Measurements from ENCODE around the gene KRT2.

Gene KRT2

DNA sequence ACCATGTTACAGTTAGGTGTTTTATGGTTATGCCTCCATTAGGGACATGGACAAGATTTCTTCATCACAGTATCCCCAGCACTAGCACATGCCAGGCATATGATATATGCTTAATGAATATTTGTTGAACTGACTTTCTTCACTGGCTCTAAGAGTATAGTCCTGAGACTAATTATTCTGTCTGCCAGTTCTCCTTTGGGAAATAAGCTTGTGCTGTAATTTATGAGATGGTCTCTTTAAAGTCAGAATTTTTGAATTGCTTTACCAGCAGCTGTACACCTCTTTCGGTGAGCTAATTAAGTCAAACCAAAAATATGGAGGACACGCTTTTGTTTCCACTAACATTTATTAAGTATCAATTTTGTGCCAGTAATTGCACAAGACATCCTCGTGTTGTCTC is 45.9 kb downstream of the KRT2 start:
- Histone ChIP-seq H3K4me2 (ENCODE audit: low read length) (no peak overlapping the region), H3K36me3 (ENCODE audit: control insufficient read depth, insufficient read depth, low read length) (no peaks in the 10 kb centered on the region), H3K79me2 (no peaks in the 10 kb centered on the region), H3K27me3 (ENCODE audit: control insufficient read depth, insufficient read depth, low read length) (peaks cover 1% of the 10 kb centered on the region), H3K9me3 (ENCODE audit: control insufficient read depth, low read length) (no peaks in the 10 kb centered on the region), H2AFZ (no peak overlapping the region), H3K4me3 (ENCODE audit: low read depth, low read length) (no peak overlapping the region), H3K4me1 (peaks cover 4% of the 10 kb centered on the region), H3K27ac (no peak overlapping the region), H3K9ac (no peak overlapping the region)
- TF ChIP-seq, protein P1, sequence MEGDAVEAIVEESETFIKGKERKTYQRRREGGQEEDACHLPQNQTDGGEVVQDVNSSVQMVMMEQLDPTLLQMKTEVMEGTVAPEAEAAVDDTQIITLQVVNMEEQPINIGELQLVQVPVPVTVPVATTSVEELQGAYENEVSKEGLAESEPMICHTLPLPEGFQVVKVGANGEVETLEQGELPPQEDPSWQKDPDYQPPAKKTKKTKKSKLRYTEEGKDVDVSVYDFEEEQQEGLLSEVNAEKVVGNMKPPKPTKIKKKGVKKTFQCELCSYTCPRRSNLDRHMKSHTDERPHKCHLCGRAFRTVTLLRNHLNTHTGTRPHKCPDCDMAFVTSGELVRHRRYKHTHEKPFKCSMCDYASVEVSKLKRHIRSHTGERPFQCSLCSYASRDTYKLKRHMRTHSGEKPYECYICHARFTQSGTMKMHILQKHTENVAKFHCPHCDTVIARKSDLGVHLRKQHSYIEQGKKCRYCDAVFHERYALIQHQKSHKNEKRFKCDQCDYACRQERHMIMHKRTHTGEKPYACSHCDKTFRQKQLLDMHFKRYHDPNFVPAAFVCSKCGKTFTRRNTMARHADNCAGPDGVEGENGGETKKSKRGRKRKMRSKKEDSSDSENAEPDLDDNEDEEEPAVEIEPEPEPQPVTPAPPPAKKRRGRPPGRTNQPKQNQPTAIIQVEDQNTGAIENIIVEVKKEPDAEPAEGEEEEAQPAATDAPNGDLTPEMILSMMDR (IDR thresholded peaks at IDR 0.05) = no peak

GRCh38 chr12:52605542-52605941 is 46.5 kb downstream of the KRT2 start:
- peaks cover 4% of the 10 kb centered on the region for H3K4me1 ChIP-seq

DNA sequence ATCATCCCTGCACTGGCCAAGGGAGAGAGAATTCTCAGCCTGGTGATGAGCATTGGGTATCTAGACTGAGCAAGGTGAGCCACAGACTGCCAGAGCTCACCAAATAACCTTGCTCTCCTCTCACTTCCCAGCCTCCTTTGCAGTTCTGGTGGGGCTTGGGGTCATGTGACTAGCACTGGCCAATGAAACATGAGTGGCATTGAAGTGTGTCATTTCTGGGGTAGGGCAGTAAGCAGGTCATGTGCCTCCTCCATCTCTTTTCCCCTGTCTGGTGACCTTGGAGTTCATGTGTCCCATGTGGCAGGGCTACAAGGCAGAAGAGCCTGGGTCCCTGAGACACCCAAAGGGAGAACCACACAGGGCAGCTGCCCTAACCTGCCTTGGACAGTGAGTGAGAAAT is 47.2 kb downstream of the KRT2 start:
- Histone ChIP-seq H3K4me3 (ENCODE audit: low read depth, low read length) (no peak overlapping the region), H3K27me3 (ENCODE audit: control insufficient read depth, insufficient read depth, low read length) (peaks cover 3% of the 10 kb centered on the region), H3K4me1 (peaks cover 4% of the 10 kb centered on the region), H3K27ac (no peak overlapping the region), H3K9ac (no peak overlapping the region), H2AFZ (no peak overlapping the region), H3K4me2 (ENCODE audit: low read length) (no peak overlapping the region), H3K9me3 (ENCODE audit: control insufficient read depth, low read length) (no peaks in the 10 kb centered on the region), H3K79me2 (no peaks in the 10 kb centered on the region), H3K36me3 (ENCODE audit: control insufficient read depth, insufficient read depth, low read length) (no peaks in the 10 kb centered on the region)
- TF ChIP-seq, protein P1 (IDR thresholded peaks at IDR 0.05) = no peak

More at GRCh38 chr12:52605542-52605941, 46.5 kb downstream of the KRT2 start:
- TF ChIP-seq, protein P1 (IDR thresholded peaks at IDR 0.05) = no peak
- no peaks in the 10 kb centered on the region for H3K9me3 ChIP-seq (ENCODE audit: control insufficient read depth, low read length)
- H3K36me3 ChIP-seq (ENCODE audit: control insufficient read depth, insufficient read depth, low read length) = no peaks in the 10 kb centered on the region
- no peaks in the 10 kb centered on the region for H3K79me2 ChIP-seq
- no peak overlapping the region for H3K9ac ChIP-seq
- no peak overlapping the region for H2AFZ ChIP-seq
- H3K27me3 ChIP-seq (ENCODE audit: control insufficient read depth, insufficient read depth, low read length) = peaks cover 3% of the 10 kb centered on the region
- H3K4me3 ChIP-seq (ENCODE audit: low read depth, low read length) = no peak overlapping the region
- H3K4me2 ChIP-seq (ENCODE audit: low read length) = no peak overlapping the region
- H3K27ac ChIP-seq = no peak overlapping the region

DNA sequence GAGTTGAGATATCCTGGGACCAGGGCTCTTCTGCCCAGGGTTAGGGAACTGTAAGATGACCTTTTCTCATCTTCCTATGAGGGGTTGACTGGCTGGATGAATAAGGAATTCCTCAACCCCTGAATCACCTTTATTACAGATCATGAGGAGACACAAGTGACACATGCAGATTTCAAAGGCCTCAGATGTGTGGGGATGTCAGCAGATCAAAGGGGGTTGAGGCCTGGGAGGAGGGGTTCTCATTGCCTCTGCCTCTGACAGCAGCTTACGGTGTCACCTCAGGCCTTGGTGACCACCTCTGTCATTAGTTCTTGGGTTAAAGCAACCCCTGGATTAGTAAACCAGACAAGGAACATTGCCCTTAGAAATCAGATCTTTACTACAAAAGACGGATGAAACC is 48.7 kb downstream of the KRT2 start:
- H3K79me2 ChIP-seq = no peaks in the 10 kb centered on the region
- no peak overlapping the region for H2AFZ ChIP-seq
- H3K4me2 ChIP-seq (ENCODE audit: low read length) = no peak overlapping the region
- H3K36me3 ChIP-seq (ENCODE audit: control insufficient read depth, insufficient read depth, low read length) = no peaks in the 10 kb centered on the region
- peaks cover 4% of the 10 kb centered on the region for H3K4me1 ChIP-seq
- TF ChIP-seq, protein P1 (IDR thresholded peaks at IDR 0.05) = no peak
- peaks cover 3% of the 10 kb centered on the region for H3K27me3 ChIP-seq (ENCODE audit: control insufficient read depth, insufficient read depth, low read length)
- H3K9me3 ChIP-seq (ENCODE audit: control insufficient read depth, low read length) = no peaks in the 10 kb centered on the region
- no peak overlapping the region for H3K4me3 ChIP-seq (ENCODE audit: low read depth, low read length)
- H3K27ac ChIP-seq = no peak overlapping the region
- H3K9ac ChIP-seq = no peak overlapping the region

GRCh38 chr12:52602552-52602951 is 49.5 kb downstream of the KRT2 start:
- Histone ChIP-seq H3K9me3 (ENCODE audit: control insufficient read depth, low read length) (no peaks in the 10 kb centered on the region), H3K27me3 (ENCODE audit: control insufficient read depth, insufficient read depth, low read length) (peaks cover 3% of the 10 kb centered on the region), H3K27ac (no peak overlapping the region), H3K4me1 (peaks cover 4% of the 10 kb centered on the region), H2AFZ (no peak overlapping the region), H3K4me3 (ENCODE audit: low read depth, low read length) (no peak overlapping the region), H3K9ac (no peak overlapping the region), H3K79me2 (no peaks in the 10 kb centered on the region), H3K4me2 (ENCODE audit: low read length) (no peak overlapping the region), H3K36me3 (ENCODE audit: control insufficient read depth, insufficient read depth, low read length) (no peaks in the 10 kb centered on the region)
- TF ChIP-seq, protein P1 (IDR thresholded peaks at IDR 0.05) = no peak
